Measurements from ENCODE around the gene HNMT. TPM values are rescaled to one million over a fixed set of nuclear protein-coding genes. Genes with fewer than 3 reads are reported as not detected.
A peak's percentile ranks its signal among the peaks of the same experiment; 100 is the strongest.
"Not testable (repeated sequence)": the region's sequence is repeated elsewhere in the genome, so short reads cannot be mapped to it uniquely, and the experiment has no call there.

Gene HNMT
- total RNA-seq, 1 experiment from 2014 or later = 4.9 TPM

GRCh38 chr2:137968477-137969417 lies 4.5 kb downstream of the HNMT start:
- in situ Hi-C loops (cut with HindIII; ENCODE audit: low pct_unique_long_range_greater_than_20kb, low sequenced_read_pairs) = no loop called here
- DNase-seq (ENCODE audit: low read depth) = peak; percentile 25

GRCh38 chr2:137969418-137969765 lies 5.1 kb downstream of the HNMT start:
- in situ Hi-C loops (cut with HindIII; ENCODE audit: low pct_unique_long_range_greater_than_20kb, low sequenced_read_pairs) = no loop called here
- no peak for DNase-seq (ENCODE audit: low read depth)

- in situ Hi-C loops (cut with HindIII; ENCODE audit: low pct_unique_long_range_greater_than_20kb, low sequenced_read_pairs) = no loop called here
Measured at GRCh38 chr2:137969876-137970275, 5.6 kb downstream of the HNMT start.

GRCh38 chr2:137971259-137971658 lies 7.0 kb downstream of the HNMT start:
- in situ Hi-C loops (cut with HindIII; ENCODE audit: low pct_unique_long_range_greater_than_20kb, low sequenced_read_pairs); DNase-seq (ENCODE audit: low read depth): not testable (repeated sequence)

More at GRCh38 chr2:137969876-137970275, 5.6 kb downstream of the HNMT start:
- DNase-seq (ENCODE audit: low read depth) = no peak

- in situ Hi-C loops (cut with HindIII; ENCODE audit: low pct_unique_long_range_greater_than_20kb, low sequenced_read_pairs) = no loop called here
- no peak for DNase-seq (ENCODE audit: low read depth)
Measured at GRCh38 chr2:137973280-137973679, 9.0 kb downstream of the HNMT start.

- DNase-seq (ENCODE audit: low read depth) = no peak
- in situ Hi-C loops (cut with HindIII; ENCODE audit: low pct_unique_long_range_greater_than_20kb, low sequenced_read_pairs) = no loop called here
Measured at GRCh38 chr2:137975280-137976271, 11.3 kb downstream of the HNMT start.

- in situ Hi-C loops (cut with HindIII; ENCODE audit: low pct_unique_long_range_greater_than_20kb, low sequenced_read_pairs) = no loop called here
Measured at GRCh38 chr2:137976274-137976673, 12.0 kb downstream of the HNMT start.

GRCh38 chr2:137977790-137978189 lies 13.5 kb downstream of the HNMT start:
- in situ Hi-C loops (cut with HindIII; ENCODE audit: low pct_unique_long_range_greater_than_20kb, low sequenced_read_pairs) = no loop called here
- DNase-seq (ENCODE audit: low read depth) = no peak

More at GRCh38 chr2:137976274-137976673, 12.0 kb downstream of the HNMT start:
- DNase-seq (ENCODE audit: low read depth) = no peak

GRCh38 chr2:137980459-137980858 lies 16.2 kb downstream of the HNMT start:
- in situ Hi-C loops (cut with HindIII; ENCODE audit: low pct_unique_long_range_greater_than_20kb, low sequenced_read_pairs) = no loop called here
- no peak for DNase-seq (ENCODE audit: low read depth)

- no peak for DNase-seq (ENCODE audit: low read depth)
- in situ Hi-C loops (cut with HindIII; ENCODE audit: low pct_unique_long_range_greater_than_20kb, low sequenced_read_pairs) = no loop called here
Measured at GRCh38 chr2:137981112-137981656, 16.9 kb downstream of the HNMT start.

GRCh38 chr2:137983581-137983980 lies 19.3 kb downstream of the HNMT start:
- in situ Hi-C loops (cut with HindIII; ENCODE audit: low pct_unique_long_range_greater_than_20kb, low sequenced_read_pairs) = no loop called here
- no peak for DNase-seq (ENCODE audit: low read depth)

GRCh38 chr2:137986268-137986667 lies 22.0 kb downstream of the HNMT start:
- no peak for DNase-seq (ENCODE audit: low read depth)
- in situ Hi-C loops (cut with HindIII; ENCODE audit: low pct_unique_long_range_greater_than_20kb, low sequenced_read_pairs) = no loop called here

- in situ Hi-C loops (cut with HindIII; ENCODE audit: low pct_unique_long_range_greater_than_20kb, low sequenced_read_pairs) = no loop called here
- no peak for DNase-seq (ENCODE audit: low read depth)
Measured at GRCh38 chr2:137987011-137987410, 22.7 kb downstream of the HNMT start.

- in situ Hi-C loops (cut with HindIII; ENCODE audit: low pct_unique_long_range_greater_than_20kb, low sequenced_read_pairs) = no loop called here
- DNase-seq (ENCODE audit: low read depth) = no peak
Measured at GRCh38 chr2:137991078-137991477, 26.8 kb downstream of the HNMT start.

- DNase-seq (ENCODE audit: low read depth) = no peak
- in situ Hi-C loops (cut with HindIII; ENCODE audit: low pct_unique_long_range_greater_than_20kb, low sequenced_read_pairs) = no loop called here
Measured at GRCh38 chr2:137992039-137992646, 27.9 kb downstream of the HNMT start.

GRCh38 chr2:137993715-137994476 lies 29.6 kb downstream of the HNMT start:
- in situ Hi-C loops (cut with HindIII; ENCODE audit: low pct_unique_long_range_greater_than_20kb, low sequenced_read_pairs) = not testable (repeated sequence)

GRCh38 chr2:137995368-137995767 lies 31.1 kb downstream of the HNMT start:
- DNase-seq (ENCODE audit: low read depth); in situ Hi-C loops (cut with HindIII; ENCODE audit: low pct_unique_long_range_greater_than_20kb, low sequenced_read_pairs): not testable (repeated sequence)

More at GRCh38 chr2:137993715-137994476, 29.6 kb downstream of the HNMT start:
- not testable (repeated sequence) for DNase-seq (ENCODE audit: low read depth)

All from Caki2 (cell line).